Measurements from ENCODE around the gene CDH4.

The CDH4 gene

GRCh38 chr20:61566691-61567090 lies 314.6 kb downstream of the CDH4 start:
- H3K79me2 ChIP-seq (ENCODE audit: control insufficient read depth, insufficient read depth, low read length, poor library complexity) = no peaks in the 10 kb centered on the region
- no peak overlapping the region for H4K12ac ChIP-seq (ENCODE audit: low read depth, low read length)

DNA sequence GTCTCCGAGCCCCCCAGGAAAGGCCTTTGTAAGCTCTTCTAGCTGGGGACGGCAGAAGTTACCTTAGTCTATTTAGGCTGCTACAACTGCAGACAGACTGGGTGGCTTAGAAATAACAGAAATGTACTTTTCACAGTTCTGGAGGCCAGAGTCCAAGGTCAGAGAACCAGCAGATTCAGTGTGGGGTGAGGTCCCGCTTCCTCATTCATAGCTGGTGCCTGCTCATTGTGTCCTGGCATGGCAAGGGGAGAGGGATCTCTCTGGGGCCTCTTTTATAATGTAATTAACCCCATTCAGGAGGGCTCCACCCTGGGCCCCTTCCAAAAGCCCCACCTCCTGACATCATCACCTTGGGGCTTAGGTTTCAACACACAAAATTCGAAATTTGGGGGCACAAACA lies 315.1 kb downstream of the CDH4 start:
- Histone ChIP-seq H3K23ac (ENCODE audit: low read length) (no peak overlapping the region), H4K91ac (ENCODE audit: low read depth, low read length) (no peak overlapping the region), H3K4me3 (ENCODE audit: low read depth, low read length) (no peak overlapping the region), H3K4ac (ENCODE audit: low read depth, low read length) (no peak overlapping the region), H3K9ac (ENCODE audit: low read length) (no peak overlapping the region), H3K9me3 (ENCODE audit: insufficient read depth, low read depth, low read length) (no peaks in the 10 kb centered on the region), H3K18ac (ENCODE audit: low read length) (no peak overlapping the region), H2AK5ac (ENCODE audit: low read length) (no peak overlapping the region), H3K27ac (ENCODE audit: low read depth, low read length) (no peak overlapping the region), H3K36me3 (ENCODE audit: control insufficient read depth in 1 of 2, insufficient read depth in 2 of 2, low read length in 2 of 2) (no peaks in the 10 kb centered on the region), H3K27me3 (ENCODE audit: insufficient read depth, low read length) (no peaks in the 10 kb centered on the region), H2AFZ (ENCODE audit: insufficient read depth, low read length, poor library complexity) (no peak overlapping the region), H3K79me1 (ENCODE audit: low read length) (no peaks in the 10 kb centered on the region), H3K14ac (ENCODE audit: low read length) (no peak overlapping the region), H2BK120ac (ENCODE audit: insufficient read depth, low read length, poor library complexity) (no peak overlapping the region), H2BK12ac (ENCODE audit: low read length) (no peak overlapping the region), H3K4me2 (ENCODE audit: low read length) (no peak overlapping the region), H4K12ac (ENCODE audit: low read depth, low read length) (no peak overlapping the region), H2BK5ac (ENCODE audit: low read depth, low read length, poor library complexity) (no peak overlapping the region), H4K8ac (ENCODE audit: low read depth, low read length) (no peak overlapping the region), H3K79me2 (ENCODE audit: control insufficient read depth, insufficient read depth, low read length, poor library complexity) (no peaks in the 10 kb centered on the region), H3K4me1 (ENCODE audit: control insufficient read depth in 1 of 2, insufficient read depth in 2 of 2, low read length in 2 of 2) (no peaks in the 10 kb centered on the region)
- no peak for DNase-seq
- WGBS (ENCODE audit: extremely low coverage, insufficient coverage, insufficient read length) = no CpG with 5 or more reads among the region's 4 CpGs

More at GRCh38 chr20:61566691-61567090, 314.6 kb downstream of the CDH4 start:
- DNase-seq = no peak
- Histone ChIP-seq H3K18ac (ENCODE audit: low read length) (no peak overlapping the region), H2BK120ac (ENCODE audit: insufficient read depth, low read length, poor library complexity) (no peak overlapping the region), H3K4me1 (ENCODE audit: control insufficient read depth in 1 of 2, insufficient read depth in 2 of 2, low read length in 2 of 2) (no peaks in the 10 kb centered on the region), H2AFZ (ENCODE audit: insufficient read depth, low read length, poor library complexity) (no peak overlapping the region), H2BK12ac (ENCODE audit: low read length) (no peak overlapping the region), H3K14ac (ENCODE audit: low read length) (no peak overlapping the region), H4K8ac (ENCODE audit: low read depth, low read length) (no peak overlapping the region), H3K4ac (ENCODE audit: low read depth, low read length) (no peak overlapping the region), H4K91ac (ENCODE audit: low read depth, low read length) (no peak overlapping the region), H3K4me3 (ENCODE audit: low read depth, low read length) (no peak overlapping the region), H3K23ac (ENCODE audit: low read length) (no peak overlapping the region), H3K27me3 (ENCODE audit: insufficient read depth, low read length) (no peaks in the 10 kb centered on the region), H3K9ac (ENCODE audit: low read length) (no peak overlapping the region), H3K27ac (ENCODE audit: low read depth, low read length) (no peak overlapping the region), H2AK5ac (ENCODE audit: low read length) (no peak overlapping the region), H3K36me3 (ENCODE audit: control insufficient read depth in 1 of 2, insufficient read depth in 2 of 2, low read length in 2 of 2) (no peaks in the 10 kb centered on the region), H3K9me3 (ENCODE audit: insufficient read depth, low read depth, low read length) (no peaks in the 10 kb centered on the region), H2BK5ac (ENCODE audit: low read depth, low read length, poor library complexity) (no peak overlapping the region), H3K79me1 (ENCODE audit: low read length) (no peaks in the 10 kb centered on the region), H3K4me2 (ENCODE audit: low read length) (no peak overlapping the region)
- no CpG with 5 or more reads among the region's 22 CpGs for WGBS (ENCODE audit: extremely low coverage, insufficient coverage, insufficient read length)

- Histone ChIP-seq H3K79me2 (ENCODE audit: control insufficient read depth, insufficient read depth, low read length, poor library complexity) (no peaks in the 10 kb centered on the region), H3K4me3 (ENCODE audit: low read depth, low read length) (no peak overlapping the region), H3K18ac (ENCODE audit: low read length) (no peak overlapping the region), H4K8ac (ENCODE audit: low read depth, low read length) (no peak overlapping the region), H3K9ac (ENCODE audit: low read length) (no peak overlapping the region), H3K23ac (ENCODE audit: low read length) (no peak overlapping the region), H2AK5ac (ENCODE audit: low read length) (no peak overlapping the region), H3K4me2 (ENCODE audit: low read length) (no peak overlapping the region), H2BK12ac (ENCODE audit: low read length) (no peak overlapping the region), H2BK5ac (ENCODE audit: low read depth, low read length, poor library complexity) (no peak overlapping the region), H3K4ac (ENCODE audit: low read depth, low read length) (no peak overlapping the region), H2BK120ac (ENCODE audit: insufficient read depth, low read length, poor library complexity) (no peak overlapping the region), H3K36me3 (ENCODE audit: control insufficient read depth in 1 of 2, insufficient read depth in 2 of 2, low read length in 2 of 2) (no peaks in the 10 kb centered on the region), H3K79me1 (ENCODE audit: low read length) (no peaks in the 10 kb centered on the region), H3K4me1 (ENCODE audit: control insufficient read depth in 1 of 2, insufficient read depth in 2 of 2, low read length in 2 of 2) (no peaks in the 10 kb centered on the region), H3K9me3 (ENCODE audit: insufficient read depth, low read depth, low read length) (no peaks in the 10 kb centered on the region), H3K14ac (ENCODE audit: low read length) (no peak overlapping the region), H3K27me3 (ENCODE audit: insufficient read depth, low read length) (no peaks in the 10 kb centered on the region), H2AFZ (ENCODE audit: insufficient read depth, low read length, poor library complexity) (no peak overlapping the region), H3K27ac (ENCODE audit: low read depth, low read length) (no peak overlapping the region), H4K12ac (ENCODE audit: low read depth, low read length) (no peak overlapping the region), H4K91ac (ENCODE audit: low read depth, low read length) (no peak overlapping the region)
- no CpG with 5 or more reads among the region's 10 CpGs for WGBS (ENCODE audit: extremely low coverage, insufficient coverage, insufficient read length)
- no peak for DNase-seq
Observed at GRCh38 chr20:61569825-61570224, 317.8 kb downstream of the CDH4 start.

- no peak overlapping the region for H2BK120ac ChIP-seq (ENCODE audit: insufficient read depth, low read length, poor library complexity)
- no peaks in the 10 kb centered on the region for H3K79me1 ChIP-seq (ENCODE audit: low read length)
- no CpG with 5 or more reads among the region's 14 CpGs for whole genome bisulfite sequencing (ENCODE audit: extremely low coverage, insufficient coverage, insufficient read length)
- no peak overlapping the region for H2AK5ac ChIP-seq (ENCODE audit: low read length)
- no peak overlapping the region for H3K27ac ChIP-seq (ENCODE audit: low read depth, low read length)
- H4K8ac ChIP-seq (ENCODE audit: low read depth, low read length) = no peak overlapping the region
- no peak overlapping the region for H3K4ac ChIP-seq (ENCODE audit: low read depth, low read length)
- H3K4me1 ChIP-seq (ENCODE audit: control insufficient read depth in 1 of 2, insufficient read depth in 2 of 2, low read length in 2 of 2) = no peaks in the 10 kb centered on the region
- H2BK12ac ChIP-seq (ENCODE audit: low read length) = no peak overlapping the region
- H3K4me2 ChIP-seq (ENCODE audit: low read length) = no peak overlapping the region
- no peak overlapping the region for H2BK5ac ChIP-seq (ENCODE audit: low read depth, low read length, poor library complexity)
- H3K27me3 ChIP-seq (ENCODE audit: insufficient read depth, low read length) = no peaks in the 10 kb centered on the region
- H3K9me3 ChIP-seq (ENCODE audit: insufficient read depth, low read depth, low read length) = no peaks in the 10 kb centered on the region
- H3K14ac ChIP-seq (ENCODE audit: low read length) = no peak overlapping the region
- no peaks in the 10 kb centered on the region for H3K79me2 ChIP-seq (ENCODE audit: control insufficient read depth, insufficient read depth, low read length, poor library complexity)
- H4K12ac ChIP-seq (ENCODE audit: low read depth, low read length) = no peak overlapping the region
- DNase-seq = no peak
- H3K9ac ChIP-seq (ENCODE audit: low read length) = no peak overlapping the region
- no peak overlapping the region for H3K18ac ChIP-seq (ENCODE audit: low read length)
- H3K4me3 ChIP-seq (ENCODE audit: low read depth, low read length) = no peak overlapping the region
- H3K23ac ChIP-seq (ENCODE audit: low read length) = no peak overlapping the region
- no peak overlapping the region for H4K91ac ChIP-seq (ENCODE audit: low read depth, low read length)
- H3K36me3 ChIP-seq (ENCODE audit: control insufficient read depth in 1 of 2, insufficient read depth in 2 of 2, low read length in 2 of 2) = no peaks in the 10 kb centered on the region
- no peak overlapping the region for H2AFZ ChIP-seq (ENCODE audit: insufficient read depth, low read length, poor library complexity)
Observed at GRCh38 chr20:61570646-61571195, 318.7 kb downstream of the CDH4 start.
